GM13977 (cell line): ENCODE results near the gene HOXB6.

Experiments
- DNase-seq: peaks from one replicate; pipeline ENCODE4 v3.0.0; 2012; ENCODE audit warnings: low spot score
- in situ Hi-C: fragments of 300-500 bp; cut with MboI; formaldehyde crosslinking; loops from one replicate; pipeline ENCODE4 v1.12.0; 2022; ENCODE audit warnings: low sequenced_read_pairs, low pct_unique_long_range_greater_than_20kb, mixed read lengths, inconsistent platforms; ENCODE audit not compliant: unreplicated experiment
- TF ChIP-seq, protein P1 (sequence below): IDR thresholded peaks from 2 replicates; pipeline ENCODE4 v1.5.1; 2012; ENCODE audit warnings: mild to moderate bottlenecking, control low read depth; ENCODE audit not compliant: insufficient read depth; ENCODE audit errors: extremely low read depth, missing control alignments

HOXB6 gene

DNA sequence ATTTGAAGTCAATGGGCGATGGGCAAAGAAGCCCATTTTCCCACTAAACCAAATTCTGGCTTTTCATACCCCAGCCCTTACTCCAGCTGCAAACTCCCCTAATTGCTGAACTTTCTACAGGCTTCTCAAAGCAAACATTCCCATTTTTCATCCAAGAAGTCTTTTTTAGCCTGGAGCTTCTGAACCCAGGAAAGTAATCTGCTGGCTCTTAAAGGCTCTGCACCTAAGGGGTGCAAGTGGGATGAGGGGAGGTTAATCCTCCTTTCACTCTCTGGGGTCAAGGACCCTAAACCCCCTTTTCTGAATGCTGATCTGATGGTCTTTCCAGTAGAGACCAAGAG is 3.7 kb upstream of the HOXB6 start:
- no peak for DNase-seq
- in situ Hi-C loops: no loop called here
- TF ChIP-seq, protein P1, sequence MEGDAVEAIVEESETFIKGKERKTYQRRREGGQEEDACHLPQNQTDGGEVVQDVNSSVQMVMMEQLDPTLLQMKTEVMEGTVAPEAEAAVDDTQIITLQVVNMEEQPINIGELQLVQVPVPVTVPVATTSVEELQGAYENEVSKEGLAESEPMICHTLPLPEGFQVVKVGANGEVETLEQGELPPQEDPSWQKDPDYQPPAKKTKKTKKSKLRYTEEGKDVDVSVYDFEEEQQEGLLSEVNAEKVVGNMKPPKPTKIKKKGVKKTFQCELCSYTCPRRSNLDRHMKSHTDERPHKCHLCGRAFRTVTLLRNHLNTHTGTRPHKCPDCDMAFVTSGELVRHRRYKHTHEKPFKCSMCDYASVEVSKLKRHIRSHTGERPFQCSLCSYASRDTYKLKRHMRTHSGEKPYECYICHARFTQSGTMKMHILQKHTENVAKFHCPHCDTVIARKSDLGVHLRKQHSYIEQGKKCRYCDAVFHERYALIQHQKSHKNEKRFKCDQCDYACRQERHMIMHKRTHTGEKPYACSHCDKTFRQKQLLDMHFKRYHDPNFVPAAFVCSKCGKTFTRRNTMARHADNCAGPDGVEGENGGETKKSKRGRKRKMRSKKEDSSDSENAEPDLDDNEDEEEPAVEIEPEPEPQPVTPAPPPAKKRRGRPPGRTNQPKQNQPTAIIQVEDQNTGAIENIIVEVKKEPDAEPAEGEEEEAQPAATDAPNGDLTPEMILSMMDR: no peak

DNA sequence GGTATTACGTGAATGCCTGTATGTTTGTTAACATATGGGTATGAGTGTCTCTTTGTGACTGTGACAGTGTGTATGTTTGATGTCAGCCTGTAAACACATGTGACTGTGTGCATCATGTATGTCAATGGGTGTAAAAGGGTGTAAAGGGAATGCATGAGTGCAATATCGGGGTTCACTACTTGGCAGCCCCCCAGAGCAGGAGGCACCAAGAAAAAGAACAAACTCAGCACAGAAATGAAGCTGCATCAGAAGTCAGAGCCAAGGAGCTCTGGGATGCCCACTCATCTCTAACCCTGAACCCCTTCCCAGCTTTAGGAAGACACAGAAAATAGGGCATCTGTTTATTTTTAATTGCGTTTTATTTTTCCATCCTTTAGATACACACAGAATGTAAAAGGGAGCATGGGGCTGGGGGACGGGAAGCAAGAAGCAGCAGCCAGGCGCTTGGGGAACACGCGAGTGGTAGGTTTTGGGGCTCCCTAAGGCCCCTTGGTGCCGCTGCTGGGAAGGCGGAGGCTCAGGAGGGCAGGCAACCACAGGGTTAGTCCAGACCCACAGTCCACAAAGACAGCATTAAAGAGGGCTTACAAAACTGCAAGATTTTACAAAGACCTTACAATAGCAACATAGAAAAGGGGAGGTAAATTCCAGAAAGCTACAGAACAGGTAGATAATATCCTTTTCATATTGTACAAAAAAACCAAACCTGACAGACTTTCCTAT is 2.3 kb upstream of the HOXB6 start:
- DNase-seq: no peak
- TF ChIP-seq, protein P1: no peak
- in situ Hi-C loops: no loop called here

DNA sequence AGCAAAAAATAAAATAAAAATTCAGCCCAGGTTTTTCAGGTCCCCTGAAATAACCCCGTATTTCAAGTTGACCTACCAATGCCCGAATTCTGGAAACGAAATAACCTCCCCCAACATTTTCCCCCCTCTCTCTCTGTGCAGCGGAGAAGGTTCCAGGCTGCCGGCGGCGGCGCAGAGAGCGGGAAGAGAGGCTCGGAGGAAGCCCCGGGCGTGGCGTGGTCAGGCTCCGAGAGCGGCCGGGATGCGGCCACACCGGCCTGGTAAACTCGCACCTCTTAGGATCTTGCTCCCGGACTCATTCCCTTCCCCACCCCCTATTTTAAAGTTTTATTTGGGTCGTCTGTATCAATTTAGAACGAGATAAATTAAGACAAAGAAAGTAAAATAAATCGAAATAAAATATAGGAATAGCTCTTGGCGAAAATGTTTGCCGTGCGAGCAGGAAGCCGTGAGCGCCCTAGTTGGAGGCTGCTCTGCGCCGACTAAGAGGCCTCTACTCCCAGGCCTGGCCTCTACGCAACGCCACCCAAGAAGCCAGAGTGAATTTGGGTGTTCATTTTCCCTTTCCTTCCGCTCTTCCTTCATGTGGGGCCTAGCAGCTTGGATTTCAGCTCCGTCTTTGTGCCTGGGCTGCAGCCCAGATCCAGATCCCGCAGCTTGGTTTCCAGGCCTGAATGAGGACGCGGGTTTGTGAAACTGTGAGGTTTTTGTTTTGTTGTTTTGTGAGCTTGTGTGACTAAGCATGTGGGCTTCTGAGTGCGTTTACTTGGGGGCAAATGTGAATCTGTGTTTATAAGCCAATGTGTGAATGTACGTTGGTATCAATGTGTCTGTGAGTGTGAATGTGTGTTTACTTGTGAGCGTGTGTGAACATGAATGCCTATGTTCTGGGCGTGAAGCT is 1.5 kb upstream of the HOXB6 start:
- in situ Hi-C loops: no loop called here
- DNase-seq: no peak
- TF ChIP-seq, protein P1: no peak

DNA sequence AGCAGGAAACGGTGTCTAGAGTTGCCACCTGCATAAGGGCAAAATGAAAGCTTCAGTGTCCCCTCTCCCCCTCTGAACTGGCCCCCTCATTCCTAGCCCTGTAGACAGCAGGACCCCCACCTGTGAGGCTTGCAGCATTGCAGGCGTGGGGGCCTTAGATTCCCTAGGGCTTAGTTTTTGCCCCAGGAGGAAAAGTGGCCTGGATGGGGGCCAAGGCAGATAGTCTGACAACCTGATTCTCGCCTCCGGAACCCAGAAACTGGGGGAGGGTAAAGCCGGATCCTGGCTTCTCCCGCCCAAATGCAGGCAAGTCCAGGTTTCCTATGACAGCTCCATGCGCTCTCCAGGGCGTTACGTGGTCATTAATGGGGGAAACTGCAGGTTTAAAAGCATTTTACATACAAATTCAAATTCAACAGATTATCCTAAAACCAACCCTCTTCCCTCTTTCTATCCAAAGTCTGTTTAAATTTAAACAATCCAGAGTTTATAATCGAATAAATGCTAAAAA is 678 bp upstream of the HOXB6 start:
- no peak for DNase-seq
- TF ChIP-seq, protein P1: no peak
- in situ Hi-C loops: no loop called here

DNA sequence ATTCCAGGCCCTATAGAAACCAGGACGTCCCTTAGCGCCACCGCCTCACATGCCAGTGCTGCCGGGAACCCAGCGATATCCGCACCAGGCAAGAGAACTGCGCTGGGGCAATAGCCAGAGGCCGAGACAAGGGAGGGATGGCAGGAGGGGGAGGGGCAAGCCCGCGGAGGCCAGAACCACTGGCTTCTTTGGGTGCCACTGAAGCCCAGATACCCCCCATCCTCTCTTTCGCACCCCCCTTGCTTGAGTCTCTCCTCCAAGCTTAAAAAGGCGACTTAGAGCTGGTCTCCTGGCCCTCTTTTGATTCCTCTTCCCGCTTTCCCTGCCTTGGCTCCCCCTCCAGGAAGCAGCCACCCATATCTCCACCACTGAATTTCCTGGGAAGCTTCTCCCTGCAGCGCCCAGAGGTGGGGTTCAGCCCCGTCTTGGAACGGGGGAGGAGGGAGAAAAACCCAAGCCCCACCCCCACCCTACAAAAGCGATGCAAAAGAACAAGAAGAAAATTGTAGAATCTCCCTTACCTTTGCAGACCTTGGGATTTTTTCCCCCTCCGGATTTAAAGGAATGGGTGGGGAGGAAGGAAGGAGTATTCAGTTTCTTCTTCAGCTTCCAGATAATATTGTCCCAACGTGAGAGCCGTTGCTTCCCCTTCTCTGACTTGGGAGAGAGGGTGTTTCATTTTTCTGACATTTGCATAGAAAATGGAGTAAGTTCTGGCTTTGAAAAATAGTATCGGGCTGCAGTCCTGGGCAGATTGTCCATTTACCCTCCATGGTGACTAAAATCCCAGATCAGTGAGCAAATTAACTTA is 622 bp downstream of the HOXB6 start:
- no peak for DNase-seq
- in situ Hi-C loops: no loop called here
- TF ChIP-seq, protein P1: no peak
